Heart right ventricle (tissue), 16 donors: ENCODE measurements around the gene MVB12A. TPM values are rescaled to one million over a fixed set of nuclear protein-coding genes. Genes with fewer than 3 reads are reported as not detected.

Experiments
- ATAC-seq, 8 donors: fragments of 200-7000 bp; cut with Tn5 transposase; one replicate each; pipeline ENCODE4 v1.9.1; 2020; ENCODE audit warnings: mild to moderate bottlenecking in 8 of 8, moderate library complexity in 8 of 8, moderate number of reproducible peaks in 1 of 8
- DNase-seq, 2 donors: peaks; one replicate each; pipeline ENCODE4 v3.0.0-alpha.2; 2020
- H3K27ac ChIP-seq, 10 donors: fragments of 200-600 bp; sonication (generic) in 2 of 10; one replicate each; pipeline versions ENCODE4 v1.5.0 to v1.8.0; 2020 to 2022; ENCODE audit warnings: mild to moderate bottlenecking in 3 of 10
- H3K27me3 ChIP-seq, 7 donors: fragments of 200-600 bp; one replicate each; pipeline ENCODE4 v1.8.0; 2021 to 2022; ENCODE audit warnings: mild to moderate bottlenecking in 2 of 7
- H3K36me3 ChIP-seq, 9 donors: fragments of 200-600 bp; sonication (generic) in 1 of 9; one replicate each; pipeline versions ENCODE4 v1.5.0 to v1.8.0; 2020 to 2022; ENCODE audit warnings: mild to moderate bottlenecking in 2 of 9
- H3K4me1 ChIP-seq, 9 donors: fragments of 200-600 bp; sonication (generic) in 1 of 9; one replicate each; pipeline versions ENCODE4 v1.5.0 to v1.8.0; 2020 to 2022; ENCODE audit warnings: mild to moderate bottlenecking in 4 of 9
- H3K4me3 ChIP-seq, 10 donors: fragments of 200-600 bp; sonication (generic) in 2 of 10; one replicate each; pipeline versions ENCODE4 v1.5.0 to v1.8.0; 2020 to 2022; ENCODE audit warnings: mild to moderate bottlenecking in 7 of 10, moderate library complexity in 2 of 10
- H3K9me3 ChIP-seq, 11 donors: fragments of 200-600 bp in 10 of 11; sonication (generic) in 2 of 11; one replicate each; pipeline versions ENCODE4 v1.5.0 to v1.8.0; 2013 to 2022; ENCODE audit warnings: mild to moderate bottlenecking in 2 of 11, control low read depth in 1 of 11, moderate library complexity in 1 of 11
- CTCF ChIP-seq, 9 donors: fragments of 200-600 bp; sonication (generic) in 2 of 9; IDR thresholded peaks; one replicate each; pipeline versions ENCODE4 v1.5.0 to v1.8.0; 2021 to 2022; ENCODE audit warnings: antibody characterized with exemption in 9 of 9, mild to moderate bottlenecking in 5 of 9, moderate library complexity in 1 of 9
- WGBS, 2 donors: extraction: QIAGEN DNeasy Blood & Tissue Kit; methylation state at CpG; one replicate each; pipeline ENCODE4 v1.1.7; 2013; ENCODE audit warnings: inconsistent platforms in 1 of 2; 5-methylcytosine and 5-hydroxymethylcytosine counted together
- intact Hi-C, 10 donors: fragments of 100-400 bp; cut with DNase I; formaldehyde crosslinking; loops; one replicate each; pipeline versions ENCODE4 v1.11.1 to v1.14.2; 2022
- polyA plus RNA-seq, 2 donors: library from polyadenylated mRNA; stranded (reverse); fragments of 200-250 nt; gene quantifications; one replicate each; pipeline ENCODE4 v1.2.3, GENCODE V29; 2013
- total RNA-seq, 10 donors: library from RNA; stranded (reverse); fragmentation: NEBNext Ultra II Directional in 3 of 10; extraction: Animal tissue kit (Norgen Biotek cat#: 25700) in 3 of 10; gene quantifications; one replicate each; pipeline versions ENCODE4 v1.2.1 to v1.2.4, GENCODE V29; 2021 to 2023
- donor health status: Arrhythmogenic right ventricular cardiomyopathy.
- donor health status: ischemic (EF 13 %, LVEDD 7.1; RV severe dilation, severe dysfunction).
- donor health status: healthy with polysubstance abuse.
- donor health status: DM: no; HTN: yes; CAD: no.
- donor health status: DM: no; HTN: no; CAD: no.
- donor health status: ischemic (EF 25% LVEDD 6.9; RV normal size, moderate dysfunction).
- donor health status: ischemic (EF 25% LVEDD 5.7; RV mildly dilated, moderate dysfunction).
- donor health status: healthy.
- donor health status: DM: yes; HTN: yes; CAD: no.
- donor health status: Ischemic cardiomyopathy.
- donor health status: ischemic (EF 35%, LVEDD 5.7; RV mildly dilated, moderate dysfunction).
- donor health status: nonischemic (EF 11% LVEDD 7.7; RV severe dilation, severe dysfunction).
- donor health status: DM: yes; HTN: yes; CAD: no.
- donor health status: PGD.
- donor health status: ischemic (EF 29% LVEDD 5.4; RV normal size, mild dysfunction).
- donor health status: nonischemic (EF 23%, LVEDD 6.1; RV moderate dilation, normal function).

The MVB12A gene
- total and polyA plus RNA-seq, 12 donors = 11.7 to 50.0 (median 17.5) TPM

GRCh38 chr19:17467471-17468301, 47.8 kb downstream of the MVB12A start:
- Histone ChIP-seq H3K4me3 (peak overlapping the region in 8 of 10 donors; percentile 2 to 99 (median 82)), H3K27me3 (no peaks in the 10 kb centered on the region), H3K27ac (peak overlapping the region in 9 of 10 donors; percentile 82 to 97 (median 96)), H3K9me3 (no peaks in the 10 kb centered on the region), H3K4me1 (peaks cover 7 to 40% (median 24%) of the 10 kb centered on the region in 9 donors), H3K36me3 (peaks cover 0 to 3% (median 0%) of the 10 kb centered on the region in 9 donors)
- DNase-seq (no peak), ATAC-seq (no peak)
- no peak for TF ChIP-seq CTCF (IDR thresholded peaks at IDR 0.05)
- intact Hi-C loops = loop anchor here in 9 of 10 donors (2.0 to 10.0 kb wide), 8 partner anchors 45 to 160 kb away; partner anchors contain the start of genes CCDC194 (in 3 of the 9), DDA1 (in 1 of the 9), MRPL34 (in 1 of the 9) and PGLS (in 1 of the 9)
- 64 to 70% methylated on average over 12 of the region's 12 CpGs for WGBS, 2 donors

GRCh38 chr19:17468302-17469091, 48.6 kb downstream of the MVB12A start:
- intact Hi-C loops = loop anchor here in 9 of 10 donors (5.0 to 10.0 kb wide), 7 partner anchors 44 to 161 kb away; partner anchors contain the start of genes CCDC194 (in 3 of the 9), DDA1 (in 1 of the 9), MRPL34 (in 1 of the 9) and PGLS (in 1 of the 9)
- Histone ChIP-seq H3K9me3 (no peaks in the 10 kb centered on the region), H3K4me1 (peaks cover 7 to 46% (median 24%) of the 10 kb centered on the region in 9 donors), H3K36me3 (peaks cover 0 to 4% (median 0%) of the 10 kb centered on the region in 9 donors), H3K27ac (peak overlapping the region; percentile 82 to 97 (median 96)), H3K4me3 (peak overlapping the region; percentile 46 to 99 (median 82)), H3K27me3 (no peaks in the 10 kb centered on the region)
- DNase-seq (peak; percentile 83 to 84), ATAC-seq (peak in 7 of 8 donors; percentile 24 to 61 (median 54))
- no peak for TF ChIP-seq CTCF (IDR thresholded peaks at IDR 0.05)
- 53% methylated on average over 25 of the region's 25 CpGs for WGBS, 2 donors

GRCh38 chr19:17469092-17469480, 49.2 kb downstream of the MVB12A start:
- peaks cover 7 to 48% (median 24%) of the 10 kb centered on the region in 9 donors for H3K4me1 ChIP-seq
- no peak for ATAC-seq
- H3K9me3 ChIP-seq = no peaks in the 10 kb centered on the region
- WGBS, 2 donors = 2 to 3% methylated on average over 19 of the region's 19 CpGs
- no peaks in the 10 kb centered on the region for H3K27me3 ChIP-seq
- DNase-seq = no peak
- intact Hi-C loops = loop anchor here in 9 of 10 donors (5.0 to 10.0 kb wide), 7 partner anchors 43 to 162 kb away; partner anchors contain the start of genes CCDC194 (in 3 of the 9), DDA1 (in 1 of the 9), MRPL34 (in 1 of the 9) and PGLS (in 1 of the 9)
- H3K4me3 ChIP-seq = peak overlapping the region; percentile 46 to 99 (median 82)
- H3K36me3 ChIP-seq = peaks cover 0 to 9% (median 0%) of the 10 kb centered on the region in 9 donors
- TF ChIP-seq CTCF (IDR thresholded peaks at IDR 0.05) = no peak
- peak overlapping the region; percentile 82 to 97 (median 96) for H3K27ac ChIP-seq
